Measurements from ENCODE around the gene ZBTB7C. TPM values are rescaled to one million over a fixed set of nuclear protein-coding genes. Genes with fewer than 3 reads are reported as not detected.
A peak's percentile ranks its signal among the peaks of the same experiment; 100 is the strongest.

ZBTB7C gene
- total and polyA plus RNA-seq, 2 donors, result 4.6 to 8.6 TPM

GRCh38 chr18:48023334-48024008 is 385.7 kb downstream of the ZBTB7C start:
- H3K4me3 ChIP-seq (ENCODE audit: low read depth, low read length), result no peak overlapping the region
- peak; percentile 81 for DNase-seq (ENCODE audit: extremely low spot score)
- no peaks in the 10 kb centered on the region for H3K4me1 ChIP-seq (ENCODE audit: insufficient read depth)
- H3K27ac ChIP-seq (ENCODE audit: low read depth), result no peak overlapping the region
- WGBS, result 29% methylated on average over 9 of the region's 9 CpGs
- H3K36me3 ChIP-seq (ENCODE audit: insufficient read depth), result no peaks in the 10 kb centered on the region

- Histone ChIP-seq H3K4me3 (ENCODE audit: low read depth, low read length) (no peak overlapping the region), H3K4me1 (ENCODE audit: insufficient read depth) (no peaks in the 10 kb centered on the region), H3K27ac (ENCODE audit: low read depth) (no peak overlapping the region), H3K36me3 (ENCODE audit: insufficient read depth) (no peaks in the 10 kb centered on the region)
- DNase-seq (ENCODE audit: extremely low spot score), result no peak
- 65% methylated on average over 16 of the region's 16 CpGs for WGBS
Observed at GRCh38 chr18:48022531-48023329, 386.5 kb downstream of the ZBTB7C start.

GRCh38 chr18:48022021-48022420 is 387.2 kb downstream of the ZBTB7C start:
- Histone ChIP-seq H3K4me3 (ENCODE audit: low read depth, low read length) (no peak overlapping the region), H3K4me1 (ENCODE audit: insufficient read depth) (no peaks in the 10 kb centered on the region), H3K27ac (ENCODE audit: low read depth) (no peak overlapping the region), H3K36me3 (ENCODE audit: insufficient read depth) (no peaks in the 10 kb centered on the region)
- DNase-seq (ENCODE audit: extremely low spot score), result no peak
- WGBS, result 91% methylated on average over 10 of the region's 10 CpGs

GRCh38 chr18:48021273-48021914 is 387.8 kb downstream of the ZBTB7C start:
- H3K4me3 ChIP-seq (ENCODE audit: low read depth, low read length), result no peak overlapping the region
- 60% methylated on average over 5 of the region's 5 CpGs for WGBS
- H3K36me3 ChIP-seq (ENCODE audit: insufficient read depth), result no peaks in the 10 kb centered on the region
- H3K4me1 ChIP-seq (ENCODE audit: insufficient read depth), result no peaks in the 10 kb centered on the region
- H3K27ac ChIP-seq (ENCODE audit: low read depth), result no peak overlapping the region
- DNase-seq (ENCODE audit: extremely low spot score), result no peak

DNA sequence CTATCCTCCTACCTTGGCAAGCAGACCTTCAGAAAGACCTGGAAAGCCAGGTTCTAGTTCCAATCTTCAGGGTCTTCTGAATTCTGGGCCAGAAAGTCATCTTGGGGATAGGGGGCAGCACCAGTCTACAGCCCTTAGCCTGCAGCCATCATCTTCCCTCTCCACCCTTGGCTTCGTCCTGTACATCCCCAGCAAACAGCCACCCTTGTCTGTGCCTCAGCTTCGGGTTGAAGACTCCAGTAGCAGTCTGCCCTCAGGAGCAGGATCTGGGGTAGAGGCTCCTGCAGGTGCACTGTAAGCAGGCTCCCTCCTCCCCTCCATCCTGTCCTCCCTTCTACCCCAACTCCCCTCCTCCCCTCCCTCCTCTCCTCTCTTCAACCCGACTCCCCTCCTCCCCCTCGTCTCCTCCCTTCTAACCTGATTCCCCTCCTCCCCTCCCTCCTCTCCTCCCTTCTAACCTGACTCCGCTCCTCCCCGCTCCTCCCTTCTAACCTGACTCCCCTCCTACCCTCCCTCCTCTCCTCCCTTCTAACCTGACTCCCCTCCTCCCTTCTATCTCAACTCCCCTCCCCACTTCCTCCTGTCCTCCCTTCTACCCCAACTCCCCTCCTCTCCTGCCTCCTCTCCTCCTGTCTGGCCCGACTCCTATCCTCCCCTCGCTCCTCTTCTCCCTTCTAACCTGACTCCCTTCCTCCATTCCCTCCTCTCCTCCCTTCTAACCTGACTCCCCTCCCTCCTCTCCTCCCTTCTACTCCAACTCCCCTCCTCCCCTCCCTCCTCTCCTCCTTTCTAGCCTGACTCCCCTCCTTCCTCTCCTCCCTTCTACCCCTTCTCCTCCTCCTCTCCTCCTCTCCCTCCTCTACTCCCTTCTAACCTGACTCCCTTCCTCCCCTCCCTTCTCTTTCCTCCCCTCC is 388.6 kb downstream of the ZBTB7C start:
- WGBS, result 58% methylated on average over 8 of the region's 8 CpGs
- no peaks in the 10 kb centered on the region for H3K36me3 ChIP-seq (ENCODE audit: insufficient read depth)
- no peak for DNase-seq (ENCODE audit: extremely low spot score)
- no peak overlapping the region for H3K4me3 ChIP-seq (ENCODE audit: low read depth, low read length)
- H3K4me1 ChIP-seq (ENCODE audit: insufficient read depth), result no peaks in the 10 kb centered on the region
- no peak overlapping the region for H3K27ac ChIP-seq (ENCODE audit: low read depth)

GRCh38 chr18:48019557-48020325 is 389.4 kb downstream of the ZBTB7C start:
- H3K36me3 ChIP-seq (ENCODE audit: insufficient read depth), result no peaks in the 10 kb centered on the region
- DNase-seq (ENCODE audit: extremely low spot score), result no peak
- no peaks in the 10 kb centered on the region for H3K4me1 ChIP-seq (ENCODE audit: insufficient read depth)
- 87% methylated on average over 6 of the region's 6 CpGs for WGBS
- H3K4me3 ChIP-seq (ENCODE audit: low read depth, low read length), result no peak overlapping the region
- H3K27ac ChIP-seq (ENCODE audit: low read depth), result no peak overlapping the region

DNA sequence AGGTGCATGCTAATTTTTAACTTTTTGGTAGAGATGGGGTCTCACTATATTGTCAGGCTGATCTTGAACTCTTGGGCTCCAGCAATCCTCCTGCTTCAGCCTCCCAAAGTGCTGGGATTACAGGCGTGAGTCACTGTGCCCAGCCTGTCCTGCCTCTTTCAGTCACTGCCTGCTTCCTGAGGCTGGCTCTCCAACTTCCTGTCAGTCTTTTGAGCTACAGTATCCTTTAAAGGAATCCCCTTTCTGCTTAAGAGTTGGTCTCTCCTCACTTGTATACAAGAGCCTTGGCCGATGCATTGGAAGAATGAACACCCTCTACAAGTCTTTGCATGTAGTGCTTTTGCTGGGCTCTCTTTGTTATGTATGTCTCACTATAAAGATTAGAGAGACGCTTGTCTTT is 390.3 kb downstream of the ZBTB7C start:
- DNase-seq (ENCODE audit: extremely low spot score), result no peak
- Histone ChIP-seq H3K36me3 (ENCODE audit: insufficient read depth) (no peaks in the 10 kb centered on the region), H3K27ac (ENCODE audit: low read depth) (no peak overlapping the region), H3K4me1 (ENCODE audit: insufficient read depth) (no peaks in the 10 kb centered on the region), H3K4me3 (ENCODE audit: low read depth, low read length) (no peak overlapping the region)
- WGBS, result 55% methylated on average over 3 of the region's 3 CpGs

- DNase-seq (ENCODE audit: extremely low spot score), result no peak
- H3K27ac ChIP-seq (ENCODE audit: low read depth), result no peak overlapping the region
- no peaks in the 10 kb centered on the region for H3K4me1 ChIP-seq (ENCODE audit: insufficient read depth)
- no peak overlapping the region for H3K4me3 ChIP-seq (ENCODE audit: low read depth, low read length)
- no peaks in the 10 kb centered on the region for H3K36me3 ChIP-seq (ENCODE audit: insufficient read depth)
- 71% methylated on average over 2 of the region's 2 CpGs for WGBS
Observed at GRCh38 chr18:48017635-48018034, 391.5 kb downstream of the ZBTB7C start.

- H3K4me1 ChIP-seq (ENCODE audit: insufficient read depth), result no peaks in the 10 kb centered on the region
- H3K27ac ChIP-seq (ENCODE audit: low read depth), result no peak overlapping the region
- H3K4me3 ChIP-seq (ENCODE audit: low read depth, low read length), result no peak overlapping the region
- no peak for DNase-seq (ENCODE audit: extremely low spot score)
- H3K36me3 ChIP-seq (ENCODE audit: insufficient read depth), result no peaks in the 10 kb centered on the region
- WGBS, result 47% methylated on average over 4 of the region's 4 CpGs
Observed at GRCh38 chr18:48013162-48013561, 396.0 kb downstream of the ZBTB7C start.

DNA sequence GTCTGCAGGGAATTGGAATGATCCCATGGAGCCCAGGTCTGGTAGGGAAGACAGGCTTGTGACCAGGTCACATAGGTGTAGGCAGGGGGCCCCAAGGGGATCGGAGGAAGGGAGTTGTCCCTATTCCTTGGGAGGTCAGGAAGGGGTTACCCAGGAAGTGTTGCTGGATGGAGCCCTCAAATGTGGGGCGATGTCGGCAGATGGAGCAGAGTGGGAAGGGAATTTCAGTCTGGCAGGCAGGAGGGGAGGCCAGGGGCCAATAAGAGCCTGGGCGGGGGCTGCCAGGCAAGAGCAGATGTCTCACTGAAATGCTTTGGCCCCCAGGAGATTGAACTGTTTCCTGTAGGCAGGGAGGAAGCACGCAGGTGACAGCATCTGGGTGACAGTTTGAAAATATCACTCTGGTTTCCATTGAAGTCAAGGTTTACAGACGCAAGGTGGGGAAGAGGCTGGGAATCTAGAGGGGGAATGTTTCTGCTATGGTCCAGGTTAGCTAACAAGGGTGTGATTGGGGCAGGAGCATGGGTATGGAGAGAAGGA is 397.2 kb downstream of the ZBTB7C start:
- 61% methylated on average over 6 of the region's 6 CpGs for WGBS

GRCh38 chr18:48010264-48010663 is 398.9 kb downstream of the ZBTB7C start:
- H3K27ac ChIP-seq (ENCODE audit: low read depth), result no peak overlapping the region
- DNase-seq (ENCODE audit: extremely low spot score), result no peak

More for the DNA sequence above, 397.2 kb downstream of the ZBTB7C start:
- Histone ChIP-seq H3K4me1 (ENCODE audit: insufficient read depth) (no peaks in the 10 kb centered on the region), H3K4me3 (ENCODE audit: low read depth, low read length) (no peak overlapping the region), H3K27ac (ENCODE audit: low read depth) (no peak overlapping the region), H3K36me3 (ENCODE audit: insufficient read depth) (no peaks in the 10 kb centered on the region)
- DNase-seq (ENCODE audit: extremely low spot score), result no peak

DNA sequence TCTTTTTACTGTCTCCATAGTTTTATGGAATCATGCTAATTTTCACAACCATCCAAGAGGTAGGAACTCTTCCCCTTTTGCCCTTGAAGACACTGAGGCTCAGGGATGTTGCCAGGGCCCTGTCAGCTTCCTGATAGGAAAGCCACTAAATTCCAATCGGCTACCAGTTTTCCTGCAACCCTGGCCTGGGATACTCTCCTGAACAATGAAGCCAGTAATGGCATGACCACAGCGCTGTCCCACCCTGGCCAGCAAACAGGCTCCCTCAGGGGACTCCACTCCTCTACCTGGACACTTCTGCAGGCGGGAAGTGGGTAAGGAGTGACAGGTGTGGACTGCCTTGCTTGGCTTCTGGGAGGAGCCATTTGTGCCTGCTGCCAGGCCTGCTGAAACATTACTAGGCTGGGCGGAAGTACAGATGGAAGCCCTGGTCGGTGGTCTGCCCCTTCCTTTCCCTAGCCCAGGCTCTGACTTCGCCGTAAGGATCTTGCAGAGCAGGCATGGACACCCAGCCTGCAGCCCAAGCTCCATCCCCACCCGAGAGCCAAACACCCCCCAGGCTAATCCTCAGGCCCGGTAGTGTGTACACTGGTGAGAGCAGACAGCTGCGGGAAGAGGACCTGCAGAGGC is 400.0 kb downstream of the ZBTB7C start:
- no peaks in the 10 kb centered on the region for H3K36me3 ChIP-seq (ENCODE audit: insufficient read depth)
- no peak overlapping the region for H3K27ac ChIP-seq (ENCODE audit: low read depth)
- no peak overlapping the region for H3K4me3 ChIP-seq (ENCODE audit: low read depth, low read length)
- 91% methylated on average over 10 of the region's 10 CpGs for WGBS
- H3K4me1 ChIP-seq (ENCODE audit: insufficient read depth), result no peaks in the 10 kb centered on the region
- DNase-seq (ENCODE audit: extremely low spot score), result no peak

More at GRCh38 chr18:48010264-48010663, 398.9 kb downstream of the ZBTB7C start:
- Histone ChIP-seq H3K36me3 (ENCODE audit: insufficient read depth) (no peaks in the 10 kb centered on the region), H3K4me1 (ENCODE audit: insufficient read depth) (no peaks in the 10 kb centered on the region), H3K4me3 (ENCODE audit: low read depth, low read length) (no peak overlapping the region)
- WGBS, result 93% methylated on average over 2 of the region's 2 CpGs

All from urinary bladder (tissue), 4 donors.